GM12878 (cell line): ENCODE data around the gene ZWINT. TPM values are rescaled to one million over a fixed set of nuclear protein-coding genes. Genes with fewer than 3 reads are reported as not detected.
A peak's percentile ranks its signal among the peaks of the same experiment; 100 is the strongest.

Experiments used
- ATAC-seq: fragments of 200-7000 bp; cut with Tn5 transposase; 3 replicates; pipeline ENCODE4 v1.9.1; 2020; ENCODE audit warnings: mild to moderate bottlenecking, moderate library complexity
- BruUV-seq: library from RNA; stranded (reverse); fragments of 400-500 nt; replicated peaks from 2 replicates; lab custom pipeline; 2021; lab: Mats Ljungman, UMichigan
- CTCF ChIA-PET: fragments of 300-600 bp; sonication (Branson Sonifier 250); formaldehyde crosslinking; extraction: SDS; loops from one replicate; lab custom pipeline; 2021; ENCODE audit warnings: inconsistent platforms; lab: Yijun Ruan, JAX
- POLR2A ChIA-PET: fragments of 350-600 bp; formaldehyde crosslinking; extraction: SDS; loops from one replicate; lab custom pipeline; 2021; ENCODE audit warnings: inconsistent platforms; lab: Charles Lee
- RAD21 ChIA-PET: fragments of 300-600 bp; sonication (Branson Sonifier 250); formaldehyde crosslinking; loops from one replicate; lab custom pipeline; 2023; ENCODE audit warnings: antibody characterized with exemption; ENCODE audit not compliant: unreplicated experiment; lab: Charles Lee
- SMC1A ChIA-PET: fragments of 300-600 bp; sonication (Branson Sonifier 250); formaldehyde crosslinking; loops from one replicate; lab custom pipeline; 2023; ENCODE audit not compliant: unreplicated experiment, uncharacterized antibody; lab: Charles Lee
- DNase-seq: peaks from one replicate; pipeline ENCODE4 v3.0.0-alpha.2; 2011; ENCODE audit warnings: low read depth, low spot score
- FAIRE-seq: peaks from 3 replicates; lab custom pipeline; 2011; peaks lifted over from hg19 to GRCh38; lab: Jason Lieb, UNC
- H2AFZ ChIP-seq: 2 replicates; pipeline ENCODE4 v1.6.0; 2011; ENCODE audit warnings: low read depth, low read length, control low read depth; ENCODE audit not compliant: control insufficient read depth
- H3K27ac ChIP-seq: 2 replicates; pipeline ENCODE4 v1.5.1; 2011; ENCODE audit warnings: control low read depth; ENCODE audit not compliant: control insufficient read depth, insufficient read depth
- H3K27me3 ChIP-seq, 2 experiments: replicated peaks in 1 of 2; 2 replicates each; pipeline versions ENCODE4 v1.6.0 to v1.6.1; 2011; ENCODE audit warnings: low read length in 1 of 2; ENCODE audit not compliant: control insufficient read depth in 2 of 2, insufficient read depth in 2 of 2
- H3K36me3 ChIP-seq, 2 experiments: 2 replicates each; pipeline ENCODE4 v1.5.1; 2011; ENCODE audit warnings: low read length in 1 of 2; ENCODE audit not compliant: control insufficient read depth in 2 of 2, insufficient read depth in 2 of 2
- H3K4me1 ChIP-seq: 2 replicates; pipeline ENCODE4 v1.6.1; 2011; ENCODE audit warnings: mild to moderate bottlenecking, low read length, moderate library complexity, mixed read lengths; ENCODE audit not compliant: control insufficient read depth, insufficient read depth
- H3K4me2 ChIP-seq: 2 replicates; pipeline ENCODE4 v1.6.0; 2011; ENCODE audit warnings: control low read depth; ENCODE audit not compliant: control insufficient read depth, insufficient read depth
- H3K4me3 ChIP-seq: fragments of 200-600 bp; sonication (generic); 2 replicates; pipeline ENCODE4 v1.5.1; 2016
- H3K79me2 ChIP-seq: 2 replicates; pipeline ENCODE4 v1.6.0; 2011; ENCODE audit warnings: low read length; ENCODE audit not compliant: control insufficient read depth, insufficient read depth
- H3K9ac ChIP-seq: 2 replicates; pipeline ENCODE4 v1.8.0; 2011; ENCODE audit warnings: low read length, control low read depth, mixed read lengths; ENCODE audit not compliant: control insufficient read depth, insufficient read depth
- H3K9me3 ChIP-seq: replicated peaks from 3 replicates; pipeline ENCODE4 v1.5.1; 2011; ENCODE audit warnings: mild to moderate bottlenecking, low read length; ENCODE audit not compliant: control insufficient read depth, insufficient read depth
- H4K20me1 ChIP-seq: 2 replicates; pipeline ENCODE4 v1.6.0; 2011; ENCODE audit not compliant: control insufficient read depth, insufficient read depth
- BACH1 ChIP-seq: fragments of 450-650 bp; IDR thresholded peaks from 2 replicates; pipeline ENCODE4 v1.6.1; 2017; ENCODE audit warnings: mild to moderate bottlenecking, borderline replicate concordance
- CEBPB ChIP-seq, 2 experiments: fragments of 150-350 bp in 1 of 2; IDR thresholded peaks; 2 replicates each; pipeline ENCODE4 v1.6.1; 2012 to 2014; ENCODE audit warnings: low read depth in 2 of 2, low read length in 2 of 2, borderline replicate concordance in 1 of 2, inconsistent platforms in 1 of 2
- EGR1 ChIP-seq, 2 experiments: IDR thresholded peaks; 1 replicate in 1 of 2; 2 replicates in 1 of 2; pipeline ENCODE4 v1.6.1; 2011 to 2012; ENCODE audit warnings: low read depth in 2 of 2, low read length in 2 of 2, borderline replicate concordance in 1 of 2, mild to moderate bottlenecking in 1 of 2, moderate library complexity in 1 of 2
- HDGF ChIP-seq: fragments of 450-650 bp; IDR thresholded peaks from 2 replicates; pipeline ENCODE4 v1.6.1; 2016; ENCODE audit warnings: antibody characterized with exemption
- IKZF2 ChIP-seq, 2 experiments: fragments of 450-650 bp; IDR thresholded peaks; 2 replicates each; pipeline ENCODE4 v1.6.1; 2017; ENCODE audit warnings: mild to moderate bottlenecking in 2 of 2, moderate library complexity in 2 of 2
- JUNB ChIP-seq: IDR thresholded peaks from 2 replicates; pipeline ENCODE4 v1.6.1; 2016; ENCODE audit warnings: antibody characterized with exemption, mild to moderate bottlenecking
- KLF5 ChIP-seq: fragments of 450-650 bp; IDR thresholded peaks from 2 replicates; pipeline ENCODE4 v1.6.1; 2014; ENCODE audit warnings: mild to moderate bottlenecking; ENCODE audit not compliant: partially characterized antibody
- NFIC ChIP-seq: IDR thresholded peaks from 2 replicates; pipeline ENCODE4 v1.6.1; 2012; ENCODE audit warnings: low read depth, mild to moderate bottlenecking, inconsistent platforms, low read length, moderate library complexity
- NFYB ChIP-seq: IDR thresholded peaks from 2 replicates; pipeline ENCODE4 v1.6.1; 2011; ENCODE audit warnings: low read depth, mild to moderate bottlenecking, low read length, improper control_type of control experiment, moderate library complexity; ENCODE audit not compliant: insufficient read depth
- PAX5 ChIP-seq: IDR thresholded peaks from 2 replicates; pipeline ENCODE4 v1.6.1; 2011; ENCODE audit warnings: low read depth, low read length, borderline replicate concordance
- SREBF2 ChIP-seq: IDR thresholded peaks from 2 replicates; pipeline ENCODE4 v1.6.1; 2012; ENCODE audit warnings: mild to moderate bottlenecking, low read length
- SRF ChIP-seq, 2 experiments: IDR thresholded peaks; 2 replicates each; pipeline ENCODE4 v1.6.1; 2011; ENCODE audit warnings: low read depth in 2 of 2, low read length in 2 of 2, mild to moderate bottlenecking in 1 of 2, moderate library complexity in 1 of 2
- WGBS: methylation state at CpG from one replicate; pipeline ENCODE4 v1.1.6; 2016; ENCODE audit warnings: low lambda C conversion rate; ENCODE audit not compliant: insufficient replicate concordance, insufficient coverage; ENCODE audit errors: missing lambda C conversion rate; 5-methylcytosine and 5-hydroxymethylcytosine counted together
- in situ Hi-C: fragments of 300-500 bp; cut with MboI; formaldehyde crosslinking; loops from 9 replicates; pipeline ENCODE4 v1.14.3; 2018; ENCODE audit warnings: mixed read lengths
- intact Hi-C: fragments of 100-400 bp; cut with micrococcal nuclease; formaldehyde crosslinking; loops from one replicate; pipeline ENCODE4 v1.14.2; 2022; ENCODE audit not compliant: unreplicated experiment
- polyA plus RNA-seq, 11 experiments: library from polyadenylated mRNA; depleted of rRNA in 4 of 11; unstranded in 6 of 11; stranded (reverse) in 5 of 11; fragments of >200 nt; fragmentation: Nextera tagmentation in 4 of 11; fragmentation: Illumina TruSeq in 1 of 11; extraction: Ambion mirVana in 4 of 11; extraction: Trizol in 1 of 11; gene quantifications; 1 replicate in 1 of 11; 2 replicates in 10 of 11; pipeline versions ENCODE4 v1.2.1 to v1.2.3, GENCODE V29; 2011 to 2016; ENCODE audit warnings: inconsistent platforms in 2 of 11, missing spikeins in 2 of 11, low read depth in 1 of 11
- total RNA-seq, 4 experiments: library from RNA; depleted of rRNA in 3 of 4; stranded (reverse); fragments of >200 nt in 3 of 4; fragmentation: Illumina TruSeq in 1 of 4; extraction: Trizol in 1 of 4; gene quantifications; 2 replicates each; pipeline versions ENCODE4 v1.2.1 to v1.2.3, GENCODE V29; 2013 to 2021
- TF ChIP-seq, protein P1 (sequence below): IDR thresholded peaks from 2 replicates; pipeline ENCODE4 v1.6.1; 2011; ENCODE audit warnings: mild to moderate bottlenecking, low read depth, low read length, moderate library complexity; ENCODE audit not compliant: insufficient replicate concordance
- TF ChIP-seq, protein P2 (sequence below): fragments of 150-350 bp; IDR thresholded peaks from 2 replicates; pipeline ENCODE4 v1.6.1; 2014; ENCODE audit warnings: mild to moderate bottlenecking, low read depth, low read length

ZWINT gene
- total and polyA plus RNA-seq, 10 of the 15 experiments (the other 5 are each of a cell fraction or from before 2014, with no cell fraction given), result 98.7 to 324 (median 138) TPM

DNA sequence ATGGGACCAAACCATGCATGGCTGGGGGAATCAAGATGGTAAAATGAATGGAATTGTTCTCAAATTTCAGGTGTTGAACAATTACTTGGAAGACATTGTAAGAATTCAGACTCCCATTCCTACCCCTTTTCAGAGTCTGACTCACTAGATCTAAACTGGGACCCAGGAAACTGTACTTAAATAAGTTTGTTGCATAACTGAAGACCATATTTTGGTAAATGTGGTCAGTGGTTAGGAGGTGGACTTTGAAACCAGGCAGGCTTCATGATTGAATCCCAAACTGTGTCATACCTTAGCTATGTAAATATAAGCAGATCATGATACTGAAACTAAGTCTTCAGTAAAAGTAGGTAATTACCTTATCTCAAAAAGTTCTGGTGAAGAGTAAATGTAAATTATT is 41.7 kb downstream of the ZWINT start (continued):
- TF ChIP-seq, protein P1, sequence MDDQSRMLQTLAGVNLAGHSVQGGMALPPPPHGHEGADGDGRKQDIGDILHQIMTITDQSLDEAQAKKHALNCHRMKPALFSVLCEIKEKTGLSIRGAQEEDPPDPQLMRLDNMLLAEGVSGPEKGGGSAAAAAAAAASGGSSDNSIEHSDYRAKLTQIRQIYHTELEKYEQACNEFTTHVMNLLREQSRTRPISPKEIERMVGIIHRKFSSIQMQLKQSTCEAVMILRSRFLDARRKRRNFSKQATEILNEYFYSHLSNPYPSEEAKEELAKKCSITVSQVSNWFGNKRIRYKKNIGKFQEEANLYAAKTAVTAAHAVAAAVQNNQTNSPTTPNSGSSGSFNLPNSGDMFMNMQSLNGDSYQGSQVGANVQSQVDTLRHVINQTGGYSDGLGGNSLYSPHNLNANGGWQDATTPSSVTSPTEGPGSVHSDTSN, result no peak

DNA sequence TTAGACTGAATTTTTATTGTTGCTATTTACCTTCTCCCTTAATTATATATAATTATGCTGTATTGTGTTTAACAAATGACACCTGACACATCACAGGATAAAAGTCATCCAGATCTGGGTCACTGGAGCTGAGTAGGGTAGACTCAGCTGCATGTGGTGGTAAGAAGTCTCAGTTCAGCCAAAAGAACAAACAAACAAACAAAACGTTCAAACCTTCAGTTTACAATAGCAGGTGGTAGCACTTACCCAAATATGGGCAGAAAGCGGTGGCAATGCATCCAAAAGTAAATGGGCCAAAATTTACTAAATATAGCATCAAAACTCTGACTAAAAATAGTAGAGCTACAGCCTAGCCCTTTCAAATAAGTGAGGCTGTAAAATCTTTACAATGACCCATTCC is 42.2 kb downstream of the ZWINT start:
- H3K4me3 ChIP-seq, result no peak overlapping the region
- intact Hi-C loops, result loop anchor here (1.0 kb wide), 1 partner anchor 42 kb away; the partner anchor contains the start of gene ZWINT
- H3K4me1 ChIP-seq, result no peaks in the 10 kb centered on the region
- H3K27me3 ChIP-seq, result no peaks in the 10 kb centered on the region; a peak in 1 of 4 replicates
- DNase-seq (no peak), ATAC-seq (peak; percentile 69), FAIRE-seq (no peak)
- no peaks in the 10 kb centered on the region for H3K79me2 ChIP-seq
- TF ChIP-seq SRF (IDR thresholded peaks at IDR 0.05; ENCODE audit: low read depth in 2 of 2, low read length in 2 of 2), result peak; percentile 46 to 85
- no peak for TF ChIP-seq KLF5
- no peak overlapping the region for H2AFZ ChIP-seq
- ChIA-PET CTCF (no interaction called here), SMC1A (interaction anchor here (1.2 to 1.5 kb wide), 3 partner anchors 12 to 43 kb away, joined by 3 to 4 read pairs (median 3); partner anchors contain the start of gene ZWINT), POLR2A (no interaction called here), RAD21 (no interaction called here)
- H3K4me2 ChIP-seq, result no peak overlapping the region
- no peak overlapping the region; the same call in 1 of the 2 replicates for H3K27ac ChIP-seq
- H3K9me3 ChIP-seq, result no peaks in the 10 kb centered on the region
- no peaks in the 10 kb centered on the region for H3K36me3 ChIP-seq
- H4K20me1 ChIP-seq, result no peaks in the 10 kb centered on the region
- no peak overlapping the region for H3K9ac ChIP-seq
- in situ Hi-C loops, result no loop called here
- BruUV-seq, result no TSS peak
- WGBS, result 29% methylated on average over 2 of the region's 2 CpGs

DNA sequence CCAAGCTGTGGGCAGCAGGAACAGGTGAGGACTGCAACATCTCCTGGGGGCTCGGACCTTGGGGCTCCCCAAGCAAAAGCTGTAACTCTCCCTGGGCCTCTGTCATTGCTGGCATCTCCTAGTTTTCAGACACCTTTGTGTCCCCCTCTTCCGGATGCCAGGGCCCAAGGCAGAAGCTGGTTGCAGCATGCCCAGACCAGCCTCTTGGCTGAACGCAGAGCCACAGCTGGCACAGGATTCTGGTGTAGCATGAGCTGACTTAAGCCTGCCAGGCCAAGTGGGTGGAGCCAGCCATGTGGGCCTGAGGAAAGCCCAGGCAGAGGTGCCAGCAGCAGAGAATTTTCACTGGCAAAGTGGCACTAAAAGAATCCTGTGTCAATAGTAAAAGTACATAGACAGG is 43.5 kb downstream of the ZWINT start:
- ChIA-PET RAD21 (no interaction called here), SMC1A (interaction anchor here (1.1 kb wide), 1 partner anchor 9 kb away, joined by 4 read pairs; no protein-coding TSS in a partner anchor), POLR2A (no interaction called here)
- TF ChIP-seq NFYB, result no peak
- TF ChIP-seq JUNB, result no peak
- no peak for TF ChIP-seq SREBF2
- TF ChIP-seq IKZF2 (IDR thresholded peaks at IDR 0.05), result no peak
- TF ChIP-seq, protein P2, sequence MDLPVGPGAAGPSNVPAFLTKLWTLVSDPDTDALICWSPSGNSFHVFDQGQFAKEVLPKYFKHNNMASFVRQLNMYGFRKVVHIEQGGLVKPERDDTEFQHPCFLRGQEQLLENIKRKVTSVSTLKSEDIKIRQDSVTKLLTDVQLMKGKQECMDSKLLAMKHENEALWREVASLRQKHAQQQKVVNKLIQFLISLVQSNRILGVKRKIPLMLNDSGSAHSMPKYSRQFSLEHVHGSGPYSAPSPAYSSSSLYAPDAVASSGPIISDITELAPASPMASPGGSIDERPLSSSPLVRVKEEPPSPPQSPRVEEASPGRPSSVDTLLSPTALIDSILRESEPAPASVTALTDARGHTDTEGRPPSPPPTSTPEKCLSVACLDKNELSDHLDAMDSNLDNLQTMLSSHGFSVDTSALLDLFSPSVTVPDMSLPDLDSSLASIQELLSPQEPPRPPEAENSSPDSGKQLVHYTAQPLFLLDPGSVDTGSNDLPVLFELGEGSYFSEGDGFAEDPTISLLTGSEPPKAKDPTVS, result no peak
- no peak for TF ChIP-seq EGR1 (IDR thresholded peaks at IDR 0.05; ENCODE audit: borderline replicate concordance in 1 of 2, low read depth in 2 of 2, low read length in 2 of 2)
- no peak for TF ChIP-seq PAX5
- no peak for TF ChIP-seq BACH1
- TF ChIP-seq HDGF, result no peak
- no peak for TF ChIP-seq CEBPB (IDR thresholded peaks at IDR 0.05; ENCODE audit: borderline replicate concordance in 1 of 2, low read depth in 2 of 2, low read length in 2 of 2)
- no peak for TF ChIP-seq NFIC

More for the DNA sequence above, 43.5 kb downstream of the ZWINT start:
- no TSS peak for BruUV-seq
- CTCF ChIA-PET, result interaction anchor here (0.7 kb wide), 1 partner anchor 9 kb away, joined by 3 read pairs; no protein-coding TSS in a partner anchor
- H3K27me3 ChIP-seq, result no peaks in the 10 kb centered on the region
- H3K9me3 ChIP-seq, result no peaks in the 10 kb centered on the region
- 15% methylated on average over 3 of the region's 3 CpGs for WGBS
- intact Hi-C loops, result no loop called here
- no peak overlapping the region for H3K4me3 ChIP-seq
- no peaks in the 10 kb centered on the region for H3K4me1 ChIP-seq
- in situ Hi-C loops, result no loop called here
- DNase-seq (no peak), ATAC-seq (no peak), FAIRE-seq (no peak)
- no peak overlapping the region for H3K27ac ChIP-seq
- H3K9ac ChIP-seq, result no peak overlapping the region
- H3K79me2 ChIP-seq, result no peaks in the 10 kb centered on the region
- no peaks in the 10 kb centered on the region for H3K36me3 ChIP-seq
- H4K20me1 ChIP-seq, result no peaks in the 10 kb centered on the region
- no peak overlapping the region for H3K4me2 ChIP-seq
- no peak overlapping the region for H2AFZ ChIP-seq
